Urothelium cell line (cell line): Measurements from ENCODE around the gene SLC9B1.
"Not testable (repeated sequence)": the region's sequence is repeated elsewhere in the genome, so short reads cannot be mapped to it uniquely, and the experiment has no call there.

ENCODE experiments used
- DNase-seq: peaks from one replicate; pipeline ENCODE4 v3.0.0; 2011; ENCODE audit warnings: low spot score, mixed read lengths
- FAIRE-seq: peaks from 2 replicates; lab custom pipeline; 2011; peaks lifted over from hg19 to GRCh38; lab: Jason Lieb, UNC

Gene SLC9B1

DNA sequence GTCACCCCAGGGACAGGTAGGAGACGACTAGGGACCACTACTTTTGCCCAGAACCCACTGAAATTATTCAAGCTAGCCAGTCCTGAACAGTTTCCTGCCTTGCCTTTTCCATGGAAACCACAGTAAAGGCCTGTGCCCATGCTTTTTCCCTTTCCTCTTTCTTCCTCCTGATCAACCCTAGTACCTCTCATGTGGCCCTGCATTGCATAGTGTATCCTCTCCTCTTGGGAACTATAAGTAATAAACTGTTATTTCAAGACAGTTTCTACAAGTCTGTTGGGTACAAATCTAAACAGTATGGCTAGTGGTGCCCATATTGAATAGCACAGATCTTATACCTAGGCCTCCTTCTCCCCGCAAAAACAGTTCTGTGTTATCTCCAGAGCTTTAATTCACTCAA, 136.2 kb downstream of the SLC9B1 start:
- FAIRE-seq, result no peak
- no peak for DNase-seq

DNA sequence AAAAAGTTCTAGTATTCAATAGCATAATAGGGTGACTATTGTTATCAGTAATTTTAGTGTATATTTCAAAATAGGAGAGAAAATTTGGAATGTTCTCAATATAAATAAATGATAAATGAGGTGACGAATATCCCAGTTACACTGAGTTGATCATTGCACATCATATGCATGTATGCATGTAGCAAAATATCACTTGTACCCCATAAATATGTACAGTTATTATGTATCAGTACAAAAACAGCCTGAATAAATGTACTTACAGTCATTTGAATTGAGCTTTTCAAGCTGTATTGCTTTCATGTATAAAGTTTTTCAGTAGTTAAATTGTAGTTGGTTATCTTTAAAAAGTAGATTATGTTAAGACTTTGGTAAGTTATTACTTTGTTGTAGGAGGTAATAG, 138.2 kb downstream of the SLC9B1 start:
- DNase-seq (no peak), FAIRE-seq (no peak)

DNA sequence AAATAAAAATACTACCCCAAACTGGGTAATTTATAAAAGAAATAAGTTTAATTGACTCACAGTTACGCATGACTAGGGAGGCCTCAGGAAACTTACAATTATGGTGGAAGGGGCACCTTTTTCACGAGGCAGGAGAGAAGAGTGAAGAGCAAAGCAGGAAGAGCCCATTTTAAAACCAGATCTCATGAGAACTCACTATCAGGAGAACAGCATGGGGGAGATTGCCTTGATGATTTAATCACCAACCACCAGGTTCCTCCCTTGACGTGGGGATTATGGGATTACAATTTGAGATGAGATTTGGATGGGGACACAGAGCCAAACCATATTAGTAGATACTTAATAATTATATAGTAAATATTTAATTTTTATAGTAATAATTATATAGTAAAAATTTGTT, 140.6 kb downstream of the SLC9B1 start:
- no peak for DNase-seq
- no peak for FAIRE-seq

DNA sequence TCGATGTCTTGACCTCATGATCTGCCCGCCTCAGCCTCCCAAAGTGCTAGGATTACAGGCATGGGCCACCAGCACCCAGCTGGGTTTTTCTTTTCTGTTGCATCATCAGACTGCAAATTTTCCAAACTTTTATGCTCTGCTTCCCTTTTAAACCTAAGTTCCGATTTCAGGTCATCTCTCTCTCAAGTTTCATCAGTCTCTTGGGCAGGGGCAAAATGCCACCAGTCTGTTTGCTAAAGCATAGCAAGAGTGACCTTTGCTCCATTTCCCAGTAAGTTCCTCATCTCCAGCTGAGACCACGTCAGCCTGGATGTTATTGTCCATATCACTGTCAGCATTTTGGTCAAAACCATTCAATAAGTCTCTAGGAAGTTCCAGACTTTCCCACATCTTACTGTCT, 141.2 kb downstream of the SLC9B1 start:
- not testable (repeated sequence) for FAIRE-seq

GRCh38 chr4:102877477-102878106, 141.9 kb downstream of the SLC9B1 start:
- DNase-seq, FAIRE-seq: not testable (repeated sequence)

More for the DNA sequence above, 141.2 kb downstream of the SLC9B1 start:
- not testable (repeated sequence) for DNase-seq

- FAIRE-seq (no peak), DNase-seq (no peak)
Measured at GRCh38 chr4:102871772-102872171, 147.7 kb downstream of the SLC9B1 start.

DNA sequence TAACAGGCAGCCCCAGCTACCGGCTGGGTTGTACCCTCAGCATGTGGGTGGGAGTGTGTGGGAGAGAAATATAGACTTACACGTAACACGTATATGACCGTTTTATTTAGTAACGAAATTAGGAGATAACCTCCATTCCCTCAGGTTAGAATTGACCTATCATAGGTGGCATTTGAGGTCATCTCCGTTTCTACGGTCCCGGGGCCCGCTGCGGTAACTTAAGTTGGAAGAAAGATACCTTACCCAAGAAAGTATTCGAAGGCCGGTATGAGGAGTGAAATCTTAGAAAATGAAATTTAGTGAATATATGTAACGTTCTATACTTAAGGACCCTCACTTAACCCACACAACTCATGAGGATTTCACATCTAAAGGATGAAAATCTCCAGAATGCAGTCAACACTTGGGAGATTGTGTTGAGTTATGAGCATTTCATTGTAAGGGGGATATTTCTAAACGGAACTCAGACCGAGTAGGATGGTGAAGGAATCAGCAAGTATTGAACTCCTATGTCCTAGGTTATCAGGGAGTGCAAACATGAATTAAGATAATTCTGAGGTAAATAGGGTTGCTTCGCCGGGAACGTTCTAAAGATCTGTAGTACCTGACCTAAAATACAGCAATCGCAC, 149.8 kb downstream of the SLC9B1 start:
- DNase-seq (no peak), FAIRE-seq (no peak)

DNA sequence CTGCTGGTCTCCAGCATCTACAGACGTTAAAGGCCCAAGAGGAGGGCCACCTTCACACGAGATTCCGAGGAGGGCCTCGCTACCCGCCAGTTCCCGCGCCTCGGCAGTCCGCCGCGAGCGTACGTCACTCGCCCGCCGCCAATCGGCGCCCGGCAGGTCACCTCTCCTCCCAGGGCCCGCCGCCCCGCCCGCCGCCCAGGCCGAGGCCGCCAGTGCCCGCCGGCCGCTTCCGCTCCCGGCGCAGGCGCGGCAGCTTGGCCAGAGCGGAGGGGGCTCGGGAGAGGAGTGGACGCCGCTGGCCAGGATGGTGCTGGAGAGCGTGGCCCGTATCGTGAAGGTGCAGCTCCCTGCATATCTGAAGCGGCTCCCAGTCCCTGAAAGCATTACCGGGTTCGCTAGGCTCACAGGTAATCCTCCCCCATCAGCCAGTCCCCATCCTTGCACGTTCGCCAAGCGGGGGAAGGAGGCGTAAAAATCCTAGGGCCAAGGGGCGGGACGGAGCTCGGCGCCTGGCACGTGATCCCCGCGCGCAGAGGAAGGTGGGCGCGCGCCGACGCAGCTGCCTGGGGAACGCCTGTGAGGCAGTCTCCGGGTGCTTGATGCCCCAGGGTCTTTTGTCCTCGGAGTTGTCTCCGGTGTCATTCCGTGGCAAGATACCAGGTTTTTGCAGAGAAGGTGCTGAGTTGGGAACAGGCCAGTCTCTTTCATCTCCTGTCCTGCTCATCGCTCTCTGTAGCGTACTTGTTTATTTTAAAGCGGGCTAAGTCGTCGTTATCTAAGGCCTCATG, 150.5 kb downstream of the SLC9B1 start, which contains the start of gene CISD2:
CISD2 (plus strand) TSS at position 212 of the 788 bp plus-strand sequence; CDS start at position 305, 93 bp downstream.
- FAIRE-seq (peak; percentile 76), DNase-seq (peak; percentile 95)

DNA sequence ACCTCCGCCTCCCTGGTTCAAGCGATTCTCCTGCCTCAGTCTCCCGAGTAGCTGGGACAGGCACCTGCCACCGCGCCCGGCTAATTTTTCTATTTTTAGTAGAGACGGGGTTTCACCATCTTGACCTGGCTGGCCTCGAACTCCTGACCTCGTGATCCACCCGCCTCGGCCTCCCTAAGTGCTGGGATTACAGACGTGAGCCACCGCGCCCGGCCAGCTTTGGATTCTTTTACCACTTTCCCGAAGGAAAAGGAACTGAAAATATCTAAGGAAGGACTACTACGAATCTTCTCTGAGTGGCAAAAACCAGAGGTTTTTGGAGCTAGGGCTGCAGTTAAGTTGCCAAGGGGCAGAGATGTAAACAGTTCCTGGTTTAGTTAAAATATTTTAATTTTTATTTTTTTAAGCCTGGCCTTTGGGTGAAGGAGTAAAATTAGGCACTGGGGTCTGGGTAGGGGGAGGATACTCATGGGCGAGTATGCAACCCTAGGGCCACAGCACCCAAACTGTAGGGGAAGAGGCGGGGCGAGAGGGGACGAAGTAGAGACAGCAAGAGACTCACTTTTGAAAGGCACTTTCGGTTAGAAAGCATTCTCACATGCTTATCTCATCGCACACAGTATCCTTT, 151.2 kb downstream of the SLC9B1 start:
- DNase-seq (no peak), FAIRE-seq (no peak)

GRCh38 chr4:102867278-102868152, 152.0 kb downstream of the SLC9B1 start:
- FAIRE-seq (peak; percentile 62), DNase-seq (no peak)

GRCh38 chr4:102865327-102865726, 154.2 kb downstream of the SLC9B1 start:
- not testable (repeated sequence) for FAIRE-seq, DNase-seq

GRCh38 chr4:102862747-102863146, 156.8 kb downstream of the SLC9B1 start:
- DNase-seq, result no peak
- no peak for FAIRE-seq

DNA sequence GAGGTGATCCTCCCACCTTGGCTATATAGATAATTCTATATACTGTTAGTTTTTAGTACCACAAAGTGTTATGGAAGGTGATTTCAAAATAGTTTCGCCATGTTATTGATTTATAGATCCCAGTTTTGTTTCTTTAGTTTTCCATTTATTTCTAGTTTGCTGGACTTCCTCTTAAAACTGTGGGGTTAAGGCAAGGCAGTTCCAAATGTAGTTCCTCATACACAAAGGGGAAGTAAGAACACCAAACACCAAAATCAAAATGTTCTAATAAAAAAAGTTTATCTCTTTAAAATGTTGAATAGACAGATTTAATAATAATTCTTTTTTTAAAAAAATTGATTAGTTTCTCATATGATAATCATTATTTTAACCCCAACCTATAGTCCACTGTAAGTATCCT, 157.5 kb downstream of the SLC9B1 start:
- no peak for DNase-seq
- FAIRE-seq, result no peak

DNA sequence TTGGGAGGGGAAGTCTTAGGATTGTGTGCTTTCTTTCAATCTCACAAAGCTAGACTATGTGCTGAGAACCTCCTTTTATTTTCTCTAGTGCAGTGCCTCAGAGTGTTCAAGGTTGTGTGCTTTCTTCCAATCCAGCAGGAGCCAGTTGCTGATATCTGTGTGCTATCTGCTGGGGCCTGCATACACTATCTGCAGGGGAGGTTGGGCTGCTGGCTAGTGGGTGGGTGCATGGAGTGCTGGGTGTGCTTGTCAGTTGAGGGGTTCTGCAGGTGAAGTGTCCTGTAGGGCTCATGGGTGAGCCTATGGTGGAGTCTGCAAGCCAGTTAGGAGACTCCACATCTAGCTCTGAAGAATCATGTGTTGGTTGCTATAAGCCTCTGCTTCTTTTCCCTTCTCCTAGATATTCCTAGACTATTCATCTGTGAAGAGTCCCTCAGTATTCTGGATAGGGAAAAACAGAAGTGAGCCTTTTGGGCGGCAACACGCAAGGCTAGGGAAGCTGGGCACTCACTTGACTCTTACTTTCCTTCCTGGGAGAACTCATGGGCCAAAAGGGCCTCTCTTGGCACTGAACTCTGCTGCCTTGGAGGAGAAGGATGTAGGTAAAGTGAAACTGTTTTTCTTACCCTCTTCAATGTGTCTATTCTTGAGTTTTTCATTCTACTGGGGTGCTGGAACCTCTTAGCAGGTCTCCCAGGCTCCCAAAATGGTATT, 158.7 kb downstream of the SLC9B1 start:
- FAIRE-seq (no peak), DNase-seq (no peak)

DNA sequence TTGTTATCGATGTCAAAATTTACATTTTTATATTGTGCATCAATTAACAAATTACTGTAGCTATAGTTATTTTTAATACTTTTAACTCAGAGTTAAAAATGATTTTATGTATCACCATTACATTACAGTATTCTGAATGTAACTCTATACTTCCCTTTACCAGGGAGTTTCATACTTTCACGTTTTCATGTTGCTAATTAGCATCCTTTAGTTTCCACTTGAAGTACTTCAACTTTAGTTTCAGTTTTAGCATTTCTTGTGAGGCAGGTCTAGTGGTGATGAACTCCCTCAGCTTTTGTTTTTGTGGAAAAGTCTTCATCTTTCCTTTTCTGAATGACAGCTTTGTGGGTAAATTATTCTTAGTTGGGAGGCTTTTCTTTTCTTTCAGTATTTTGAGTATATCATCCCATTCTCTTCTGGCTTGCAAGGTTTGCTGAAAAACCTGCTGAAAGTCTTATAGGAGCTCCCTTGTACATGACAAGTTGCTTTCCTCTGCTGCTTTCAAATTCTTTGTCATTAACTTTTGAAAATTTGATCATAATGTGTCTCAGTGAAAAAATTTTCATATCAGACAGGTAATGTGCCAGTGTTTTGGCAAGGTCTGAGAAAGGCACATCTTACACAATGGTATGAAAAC, 160.6 kb downstream of the SLC9B1 start:
- FAIRE-seq (no peak), DNase-seq (no peak)
